IMR-90 (cell line): ENCODE measurements around the gene LIMS2. TPM values are rescaled to one million over a fixed set of nuclear protein-coding genes. Genes with fewer than 3 reads are reported as not detected.

ENCODE experiments used
- ATAC-seq: fragments of 200-7000 bp; cut with Tn5 transposase; 2 replicates; pipeline ENCODE4 v1.9.1; 2020; ENCODE audit warnings: low read depth, mild to moderate bottlenecking, moderate library complexity
- BruUV-seq: library from RNA; stranded (reverse); fragments of 400-500 nt; replicated peaks from 2 replicates; lab custom pipeline; 2021; lab: Mats Ljungman, UMichigan
- CTCF ChIA-PET: fragments of 300-600 bp; formaldehyde crosslinking; extraction: SDS; loops from one replicate; lab custom pipeline; 2021; ENCODE audit warnings: antibody characterized with exemption; lab: Yijun Ruan, JAX
- POLR2A ChIA-PET: fragments of 300-600 bp; sonication (Branson Sonifier 250); formaldehyde crosslinking; loops from one replicate; lab custom pipeline; 2022; ENCODE audit warnings: antibody characterized with exemption; ENCODE audit not compliant: unreplicated experiment; lab: Charles Lee
- DNase-seq: peaks from one replicate; pipeline ENCODE4 v3.0.0; 2013
- H2AFZ ChIP-seq: replicated peaks from 2 replicates; pipeline ENCODE3; 2013; ENCODE audit warnings: low read length, mild to moderate bottlenecking; ENCODE audit not compliant: poor library complexity
- H2AK5ac ChIP-seq: 2 replicates; pipeline ENCODE4 v1.6.1; 2013; ENCODE audit warnings: low read depth, low read length, inconsistent platforms
- H2AK9ac ChIP-seq: replicated peaks from 2 replicates; pipeline ENCODE3; 2013; ENCODE audit warnings: mild to moderate bottlenecking, low read depth, low read length, moderate library complexity; ENCODE audit not compliant: poor library complexity
- H2BK120ac ChIP-seq: 2 replicates; pipeline ENCODE4 v1.6.1; 2013; ENCODE audit warnings: low read depth, low read length, inconsistent platforms
- H2BK15ac ChIP-seq: 3 replicates; pipeline ENCODE4 v1.6.1; 2013; ENCODE audit warnings: low read depth, low read length, inconsistent platforms
- H2BK20ac ChIP-seq: 2 replicates; pipeline ENCODE4 v1.6.1; 2013; ENCODE audit warnings: low read depth, mild to moderate bottlenecking, inconsistent platforms, low read length, moderate library complexity
- H2BK5ac ChIP-seq: 2 replicates; pipeline ENCODE4 v1.6.1; 2013; ENCODE audit warnings: mild to moderate bottlenecking, low read depth, low read length, inconsistent platforms; ENCODE audit not compliant: poor library complexity, severe bottlenecking
- H3K14ac ChIP-seq: replicated peaks from 2 replicates; pipeline ENCODE4 v1.6.1; 2013; ENCODE audit warnings: low read depth, low read length, inconsistent platforms
- H3K18ac ChIP-seq: 2 replicates; pipeline ENCODE4 v1.6.1; 2013; ENCODE audit warnings: low read depth, low read length, control low read depth
- H3K23ac ChIP-seq: 2 replicates; pipeline ENCODE4 v1.6.1; 2013; ENCODE audit warnings: low read depth, low read length, inconsistent platforms
- H3K27ac ChIP-seq: 2 replicates; pipeline ENCODE4 v1.5.1; 2013; ENCODE audit warnings: mild to moderate bottlenecking, control low read depth, low read length; ENCODE audit not compliant: insufficient read depth
- H3K27me3 ChIP-seq: 2 replicates; pipeline ENCODE4 v1.6.1; 2013; ENCODE audit warnings: low read length; ENCODE audit not compliant: control insufficient read depth, insufficient read depth
- H3K36me3 ChIP-seq: 2 replicates; pipeline ENCODE4 v1.6.1; 2013; ENCODE audit warnings: low read length, mixed read lengths; ENCODE audit not compliant: control insufficient read depth, insufficient read depth
- H3K4ac ChIP-seq: 2 replicates; pipeline ENCODE4 v1.6.1; 2013; ENCODE audit warnings: low read depth, low read length, inconsistent platforms
- H3K4me1 ChIP-seq: 2 replicates; pipeline ENCODE4 v1.6.1; 2013; ENCODE audit warnings: low read length, mixed read lengths; ENCODE audit not compliant: control insufficient read depth, insufficient read depth
- H3K4me2 ChIP-seq: 2 replicates; pipeline ENCODE4 v1.6.1; 2013; ENCODE audit warnings: low read depth, mild to moderate bottlenecking, control low read depth, low read length, moderate library complexity
- H3K4me3 ChIP-seq: 2 replicates; pipeline ENCODE4 v1.5.1; 2013; ENCODE audit warnings: low read depth, mild to moderate bottlenecking, control low read depth, low read length, moderate library complexity; ENCODE audit not compliant: insufficient read depth
- H3K56ac ChIP-seq: 2 replicates; pipeline ENCODE4 v1.6.1; 2013; ENCODE audit warnings: low read length, inconsistent platforms; ENCODE audit not compliant: insufficient read depth; ENCODE audit errors: extremely low read depth
- H3K79me1 ChIP-seq, 2 experiments: 2 replicates each; pipeline ENCODE4 v1.6.1; 2013; ENCODE audit warnings: low read length in 2 of 2, inconsistent platforms in 1 of 2, low read depth in 1 of 2
- H3K9ac ChIP-seq: 2 replicates; pipeline ENCODE4 v1.6.1; 2013; ENCODE audit warnings: low read depth, low read length, control low read depth
- H3K9me1 ChIP-seq: 2 replicates; pipeline ENCODE4 v1.6.1; 2013; ENCODE audit warnings: low read length, inconsistent platforms; ENCODE audit not compliant: insufficient read depth
- H3K9me3 ChIP-seq: 2 replicates; pipeline ENCODE4 v1.6.1; 2013; ENCODE audit warnings: low read length; ENCODE audit not compliant: control insufficient read depth, insufficient read depth
- H4K20me1 ChIP-seq: 2 replicates; pipeline ENCODE4 v1.6.1; 2013; ENCODE audit warnings: low read length, inconsistent platforms; ENCODE audit not compliant: insufficient read depth
- H4K5ac ChIP-seq: 2 replicates; pipeline ENCODE4 v1.6.1; 2013; ENCODE audit warnings: mild to moderate bottlenecking, low read depth, low read length, control low read depth
- H4K8ac ChIP-seq, 2 experiments: 2 replicates each; pipeline ENCODE4 v1.6.1; 2013; ENCODE audit warnings: low read depth in 2 of 2, low read length in 2 of 2, control low read depth in 1 of 2, inconsistent platforms in 1 of 2
- H4K91ac ChIP-seq: 2 replicates; pipeline ENCODE4 v1.6.1; 2013; ENCODE audit warnings: low read depth, low read length, inconsistent platforms; ENCODE audit not compliant: insufficient read depth
- CEBPB ChIP-seq: IDR thresholded peaks from 2 replicates; pipeline ENCODE4 v1.6.1; 2012; ENCODE audit warnings: low read depth, low read length, improper control_type of control experiment
- CHD1 ChIP-seq: IDR thresholded peaks from 2 replicates; pipeline ENCODE4 v1.6.1; 2012; ENCODE audit warnings: low read depth, low read length, improper control_type of control experiment
- CTCF ChIP-seq: conservative IDR thresholded peaks from 2 replicates; pipeline ENCODE4 v1.5.1; 2012; ENCODE audit warnings: mild to moderate bottlenecking, low read depth, low read length, improper control_type of control experiment
- ELK1 ChIP-seq: fragments of 150-350 bp; IDR thresholded peaks from 2 replicates; pipeline ENCODE4 v1.6.1; 2016; ENCODE audit warnings: low read depth, mild to moderate bottlenecking, low read length, moderate library complexity, borderline replicate concordance
- MAFK ChIP-seq: IDR thresholded peaks from 2 replicates; pipeline ENCODE4 v1.6.1; 2012; ENCODE audit warnings: low read depth, low read length, improper control_type of control experiment
- NFE2L2 ChIP-seq: fragments of 150-350 bp; IDR thresholded peaks from 2 replicates; pipeline ENCODE4 v1.6.1; 2016; ENCODE audit warnings: low read depth, mild to moderate bottlenecking, low read length
- RFX5 ChIP-seq: IDR thresholded peaks from 2 replicates; pipeline ENCODE4 v1.8.0; 2012; ENCODE audit warnings: low read depth, mild to moderate bottlenecking, low read length, moderate library complexity
- USF2 ChIP-seq: fragments of 150-350 bp; IDR thresholded peaks from 2 replicates; pipeline ENCODE4 v1.6.1; 2017; ENCODE audit warnings: mild to moderate bottlenecking, antibody characterized with exemption, low read length, low read depth
- WGBS, 2 experiments: methylation state at CpG; one replicate each; pipeline versions ENCODE4 v1.1.5 to v1.1.7; 2013; ENCODE audit warnings: missing lambda C conversion rate in 2 of 2; ENCODE audit not compliant: insufficient read length in 1 of 2; ENCODE audit errors: extremely low coverage in 2 of 2; 5-methylcytosine and 5-hydroxymethylcytosine counted together
- dilution Hi-C: fragments of 300-500 bp; cut with HindIII; formaldehyde crosslinking; loops from one replicate; pipeline ENCODE4 v1.14.3; 2018; ENCODE audit warnings: low sequenced_read_pairs; ENCODE audit not compliant: unreplicated experiment
- in situ Hi-C: fragments of 300-500 bp; cut with MboI; formaldehyde crosslinking; loops from 3 replicates; pipeline ENCODE4 v1.14.3; 2019; ENCODE audit warnings: low sequenced_read_pairs, inconsistent platforms, mixed read lengths
- intact Hi-C: fragments of 100-400 bp; cut with micrococcal nuclease; formaldehyde crosslinking; loops from 2 replicates; pipeline ENCODE4 v1.10.0; 2022
- polyA plus RNA-seq, 3 experiments: library from polyadenylated mRNA; depleted of rRNA; stranded (reverse); fragments of >200 nt; gene quantifications; 2 replicates each; pipeline ENCODE4 v1.2.3, GENCODE V29; 2012; ENCODE audit warnings: low replicate concordance in 1 of 3
- total RNA-seq: library from RNA; depleted of rRNA; stranded (reverse); fragments of >200 nt; gene quantifications from 2 replicates; pipeline ENCODE4 v1.2.3, GENCODE V29; 2012

LIMS2 gene
- total and polyA plus RNA-seq, 2 of the 4 experiments (the other 2 are of a cell fraction): 1.3 to 18.8 TPM

- Histone ChIP-seq H3K27ac (no peak overlapping the region), H2BK5ac (no peak overlapping the region), H3K27me3 (no peaks in the 10 kb centered on the region), H2AFZ (no peak overlapping the region), H3K4me3 (no peak overlapping the region), H2BK120ac (no peak overlapping the region), H2AK5ac (no peak overlapping the region), H3K23ac (no peak overlapping the region), H3K14ac (no peak overlapping the region), H2BK15ac (no peak overlapping the region), H4K91ac (no peak overlapping the region), H4K8ac (no peak overlapping the region), H3K56ac (no peak overlapping the region), H2BK20ac (no peak overlapping the region), H3K79me1 (no peaks in the 10 kb centered on the region), H3K4ac (no peak overlapping the region), H3K9me1 (no peaks in the 10 kb centered on the region), H4K20me1 (no peaks in the 10 kb centered on the region), H4K5ac (no peak overlapping the region), H2AK9ac (no peak overlapping the region), H3K4me1 (no peaks in the 10 kb centered on the region), H3K9me3 (peaks cover 9% of the 10 kb centered on the region), H3K18ac (no peak overlapping the region), H3K9ac (no peak overlapping the region), H3K36me3 (no peaks in the 10 kb centered on the region), H3K4me2 (no peak overlapping the region)
- ChIA-PET POLR2A (no interaction called here), CTCF (no interaction called here)
- dilution Hi-C loops (no loop called here), in situ Hi-C loops (no loop called here), intact Hi-C loops (no loop called here)
- TF ChIP-seq ELK1 (no peak), RFX5 (no peak), MAFK (no peak), CTCF (no peak), CHD1 (no peak), NFE2L2 (no peak), CEBPB (no peak), USF2 (no peak)
- WGBS, 2 experiments: 60% methylated on average over 1 of the region's 2 CpGs; no CpG with 5 or more reads in 1 of the 2 experiments
- DNase-seq (no peak), ATAC-seq (no peak)
- no TSS peak for BruUV-seq
Observed at GRCh38 chr2:127690696-127691095, 15.4 kb upstream of the LIMS2 start.
